HG02885 (cell line): Measurements from ENCODE around the gene GRIN2B.
A peak's percentile ranks its signal among the peaks of the same experiment; 100 is the strongest.

Experiments used
- ATAC-seq: cut with Tn5 transposase; IDR thresholded peaks from one replicate; pipeline ENCODE4 v1.9.1; 2021; ENCODE audit warnings: mild to moderate bottlenecking; ENCODE audit not compliant: unreplicated experiment, poor library complexity

GRIN2B gene

DNA sequence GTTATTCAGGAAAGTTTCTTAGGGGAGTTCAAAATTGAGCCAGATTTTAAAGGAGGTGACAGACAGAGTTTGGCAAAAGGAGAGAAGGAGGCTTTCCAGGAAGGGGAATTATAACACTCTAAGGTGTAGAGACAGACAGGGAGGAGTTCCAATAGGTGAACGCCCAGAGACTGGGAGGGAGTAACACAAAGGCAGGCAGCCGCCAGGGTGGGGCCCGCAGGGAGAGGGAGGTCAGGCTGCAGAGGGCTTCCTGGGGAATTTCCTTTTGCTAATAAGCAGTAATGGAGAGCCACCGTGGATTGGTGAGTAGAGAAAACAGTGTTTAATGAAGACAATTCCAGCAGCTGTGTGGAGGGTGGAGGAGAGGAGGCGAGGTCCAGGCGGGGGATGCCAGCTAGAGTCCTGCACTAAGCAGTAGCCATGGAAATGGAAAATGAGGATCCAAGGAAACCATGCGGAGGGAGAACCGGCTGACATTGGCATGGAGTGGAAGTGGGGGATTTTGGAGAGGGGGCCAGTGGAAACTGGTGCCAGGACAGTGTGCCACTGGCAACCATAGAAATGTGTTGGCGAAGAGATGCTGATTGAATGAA lies 22.2 kb downstream of the GRIN2B start:
- ATAC-seq: no peak

DNA sequence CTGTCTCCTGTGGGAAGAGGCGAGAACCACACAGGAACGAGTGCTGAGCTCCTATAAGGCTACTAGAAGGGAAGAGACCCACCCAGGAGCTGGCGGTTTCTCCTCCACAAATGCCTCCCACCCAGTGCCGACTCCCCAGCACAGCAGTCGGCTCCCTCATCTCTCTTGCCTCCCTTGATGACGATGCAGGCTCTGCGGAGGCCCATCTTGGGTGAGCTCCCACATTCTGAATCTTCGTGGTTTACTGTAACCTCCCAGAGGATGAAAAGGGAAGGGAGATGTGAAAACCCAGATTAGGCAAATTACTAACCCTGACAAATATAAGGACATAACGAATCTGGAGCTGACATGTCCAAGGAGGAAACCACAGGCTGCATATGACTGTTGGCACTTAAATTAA lies 23.8 kb downstream of the GRIN2B start:
- ATAC-seq: no peak

DNA sequence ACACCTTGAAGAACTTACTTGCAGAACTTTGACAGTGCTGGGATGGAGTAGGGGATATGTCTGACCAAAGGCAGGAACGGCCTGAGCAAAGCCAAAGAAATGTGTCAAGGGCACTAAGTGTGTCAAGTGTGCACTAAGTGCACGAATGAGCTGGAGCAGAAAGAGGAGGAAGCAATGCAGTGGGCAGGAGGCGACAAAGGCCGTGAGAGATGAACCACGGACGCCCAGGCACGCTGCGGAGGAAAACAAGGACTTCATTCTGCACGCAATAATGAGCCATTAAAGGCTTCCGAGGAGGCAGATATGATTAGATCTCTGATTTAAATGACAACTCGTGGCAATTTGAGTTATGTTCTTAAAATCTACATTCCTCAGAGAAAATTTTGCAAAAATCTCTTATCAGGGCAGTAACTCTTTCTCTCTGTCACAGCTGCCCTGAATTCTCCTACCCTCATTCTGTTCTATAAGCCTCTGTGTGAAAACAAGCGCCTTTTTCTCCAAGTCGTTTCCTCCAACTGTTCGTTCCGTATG lies 25.3 kb downstream of the GRIN2B start:
- ATAC-seq: no peak

DNA sequence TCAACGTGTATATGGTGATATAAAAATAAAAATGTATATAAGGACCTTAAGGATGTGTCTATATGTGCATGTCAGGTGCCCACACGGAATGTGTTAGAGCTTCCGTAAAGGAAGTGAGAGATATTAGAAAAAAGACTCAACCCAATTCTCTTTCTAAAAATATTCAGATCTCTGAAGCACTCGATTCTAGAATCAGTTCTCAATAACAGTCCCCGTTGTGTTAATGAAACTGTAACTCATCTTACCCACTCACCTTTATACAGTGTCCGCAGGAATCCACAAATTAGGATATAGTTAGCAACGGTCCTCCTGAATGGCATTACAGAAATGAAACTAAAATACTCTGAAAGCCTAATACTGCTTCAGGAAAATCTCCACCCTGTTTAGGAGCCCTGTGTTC lies 29.3 kb downstream of the GRIN2B start:
- no peak for ATAC-seq

DNA sequence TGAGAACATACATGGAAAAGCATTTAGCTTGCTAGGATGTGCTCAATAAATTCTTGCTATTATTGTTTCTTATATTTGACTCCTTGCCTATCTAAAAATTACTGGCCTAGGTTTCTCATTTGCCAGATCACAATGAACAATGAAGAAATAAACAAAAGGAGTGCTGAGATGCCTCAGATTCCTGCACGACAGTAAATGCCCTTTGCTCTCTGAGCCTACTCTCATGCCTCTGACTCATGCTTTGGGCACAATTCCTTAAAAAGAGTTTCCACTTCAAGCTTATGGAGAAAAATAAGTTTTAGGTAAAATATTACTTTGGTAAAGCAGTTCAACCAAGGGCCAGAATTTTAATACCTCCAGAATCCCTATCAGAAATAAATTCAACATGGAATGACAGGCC lies 30.9 kb downstream of the GRIN2B start:
- no peak for ATAC-seq

DNA sequence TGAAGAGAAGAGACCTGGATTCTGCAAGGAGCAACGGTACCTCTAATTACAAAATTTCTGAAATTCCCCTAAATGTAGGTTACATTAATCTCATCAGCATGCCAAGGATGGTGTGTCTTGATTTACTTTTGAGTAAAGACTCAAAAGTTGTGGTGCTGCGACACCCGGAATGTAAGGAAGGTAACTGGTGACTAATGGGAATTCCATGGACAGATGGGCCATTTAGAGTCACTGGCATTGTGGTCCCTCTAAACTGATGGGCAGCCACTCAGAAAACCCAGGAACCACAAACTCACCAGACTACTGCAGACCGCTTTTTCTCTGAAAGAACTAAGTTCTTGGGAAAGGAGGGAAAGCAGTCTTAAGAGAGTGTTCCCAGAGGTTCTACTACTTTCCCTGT lies 32.8 kb downstream of the GRIN2B start:
- no peak for ATAC-seq

DNA sequence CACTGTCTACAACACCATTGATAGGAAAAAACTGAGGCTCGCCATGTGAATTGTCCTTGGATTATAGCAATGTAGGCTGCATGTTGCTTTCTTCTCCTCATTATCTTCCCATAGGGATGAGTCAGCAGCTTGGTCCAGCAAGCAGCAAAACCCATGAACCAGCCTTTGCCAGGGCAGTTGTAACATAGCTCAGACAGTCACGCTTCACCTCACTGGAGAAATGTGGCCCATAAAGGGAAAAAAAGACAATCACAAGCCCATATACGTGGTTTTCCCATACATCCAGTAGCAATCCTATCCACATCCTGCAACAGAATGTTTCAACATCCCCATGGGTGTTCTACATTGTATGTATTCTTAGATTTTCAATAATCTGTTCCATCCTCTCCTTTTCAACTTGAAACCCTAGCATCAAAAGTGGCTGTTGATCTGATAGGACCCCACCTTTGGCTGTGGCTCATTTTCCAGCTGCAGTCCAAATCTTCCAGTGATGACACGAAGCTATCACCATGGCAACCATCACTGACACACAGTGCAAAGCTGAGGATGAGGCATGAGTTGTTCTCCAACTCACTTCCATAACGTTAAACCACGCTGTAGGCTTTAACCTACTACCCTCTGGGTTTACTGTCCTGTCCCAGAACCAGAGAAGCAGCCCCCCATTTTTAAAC lies 34.0 kb downstream of the GRIN2B start:
- ATAC-seq: no peak

DNA sequence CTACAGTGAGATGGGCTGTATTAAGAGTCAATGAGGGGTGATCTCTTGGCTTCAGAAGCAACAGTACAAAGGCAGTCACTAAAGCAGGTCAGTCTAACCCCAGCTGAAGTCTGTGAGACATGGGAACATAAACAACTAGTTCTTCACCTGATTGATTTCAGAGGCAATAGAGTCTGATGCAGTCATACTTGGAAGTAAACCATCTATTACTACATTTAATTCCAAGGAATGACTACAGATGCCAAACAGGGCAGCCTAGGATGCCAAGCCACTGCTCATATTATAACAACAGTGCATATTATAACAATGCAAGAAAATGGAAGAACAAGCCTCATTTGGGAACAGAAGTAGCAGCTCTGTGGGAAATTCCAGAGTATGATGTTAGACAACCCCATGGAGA lies 35.8 kb downstream of the GRIN2B start:
- no peak for ATAC-seq

DNA sequence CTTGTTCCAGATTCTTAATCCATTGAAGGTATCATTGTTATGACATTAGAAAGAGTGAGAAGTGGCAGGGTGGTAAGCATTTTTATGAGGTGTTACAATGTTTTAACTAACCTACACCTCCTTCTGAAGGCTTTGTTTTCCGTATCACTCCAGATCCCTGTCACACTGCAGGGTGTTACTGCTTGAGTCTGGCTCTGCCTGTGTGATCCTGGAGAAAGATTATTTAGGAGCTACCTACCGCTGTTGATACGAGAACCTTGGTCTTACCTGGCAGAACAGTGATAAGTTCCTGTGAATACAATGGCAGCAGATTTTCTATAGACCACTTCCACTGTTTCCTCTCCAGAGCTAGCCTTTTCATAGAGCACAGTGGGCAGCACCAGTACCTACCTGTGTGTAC lies 36.2 kb downstream of the GRIN2B start:
- no peak for ATAC-seq

DNA sequence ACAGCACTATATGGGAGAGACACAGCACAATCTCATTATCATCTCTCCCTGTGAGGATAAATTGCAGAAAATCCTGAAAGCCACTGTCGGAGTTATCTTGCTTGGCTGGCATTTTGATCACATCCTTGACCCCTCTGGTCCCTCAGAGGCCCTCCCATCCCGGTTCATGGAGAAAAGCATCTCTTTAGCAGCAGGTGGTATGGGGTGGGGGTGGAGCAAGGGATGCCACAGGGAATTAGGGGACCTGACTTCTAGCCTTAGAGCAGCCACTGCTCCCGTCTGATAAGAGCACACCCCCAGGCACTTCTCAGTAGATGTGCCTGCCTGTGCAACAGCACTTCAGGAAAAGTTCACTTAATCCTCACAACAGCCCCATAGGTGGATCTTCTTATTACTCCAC lies 38.6 kb downstream of the GRIN2B start:
- no peak for ATAC-seq

DNA sequence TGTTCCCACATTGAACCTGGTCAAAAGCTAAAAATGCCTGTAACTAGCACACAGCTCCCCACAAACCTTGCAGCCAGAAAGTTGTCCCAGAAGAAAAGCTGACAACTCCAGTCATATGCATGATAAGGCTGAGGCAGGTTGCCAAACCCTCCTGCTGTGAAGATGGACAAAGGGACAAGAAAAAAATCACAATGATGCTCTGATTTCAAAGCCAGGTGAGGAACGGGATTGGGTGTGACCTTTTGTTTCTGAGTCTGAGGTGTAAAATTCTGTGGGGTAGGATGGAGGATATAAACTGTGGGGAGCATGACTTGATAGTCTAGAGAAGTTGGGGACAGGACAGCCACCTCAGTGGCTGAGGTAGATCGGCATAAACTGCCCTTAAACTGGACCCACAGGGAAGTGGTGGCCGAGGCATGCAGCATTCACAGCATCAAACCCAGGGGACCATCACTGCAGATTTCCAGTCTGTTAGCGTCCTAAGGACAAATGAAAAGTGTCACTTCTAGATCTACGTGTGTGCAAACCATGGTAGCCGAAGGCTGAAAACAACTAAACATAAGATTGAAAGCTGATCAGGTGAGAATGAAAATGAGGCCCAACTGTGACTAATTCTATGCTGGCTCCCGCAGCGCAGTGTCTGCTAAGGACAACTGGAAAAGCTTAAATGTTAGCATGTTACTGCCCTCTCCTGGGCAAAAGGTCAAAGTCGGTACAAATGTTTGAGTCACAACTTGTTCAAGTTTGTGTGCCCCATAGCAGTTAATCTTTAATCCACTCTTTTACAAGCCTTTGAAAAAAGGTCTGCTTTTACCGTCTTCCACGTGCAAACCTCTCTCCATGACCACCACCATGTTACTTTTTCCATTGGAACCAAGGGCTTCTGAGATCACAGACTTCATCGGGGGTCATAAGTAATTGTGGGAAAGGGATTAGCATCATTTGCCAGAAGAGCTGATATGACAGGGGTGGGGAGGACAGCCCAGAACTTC lies 39.8 kb downstream of the GRIN2B start:
- peak; percentile 92 for ATAC-seq

DNA sequence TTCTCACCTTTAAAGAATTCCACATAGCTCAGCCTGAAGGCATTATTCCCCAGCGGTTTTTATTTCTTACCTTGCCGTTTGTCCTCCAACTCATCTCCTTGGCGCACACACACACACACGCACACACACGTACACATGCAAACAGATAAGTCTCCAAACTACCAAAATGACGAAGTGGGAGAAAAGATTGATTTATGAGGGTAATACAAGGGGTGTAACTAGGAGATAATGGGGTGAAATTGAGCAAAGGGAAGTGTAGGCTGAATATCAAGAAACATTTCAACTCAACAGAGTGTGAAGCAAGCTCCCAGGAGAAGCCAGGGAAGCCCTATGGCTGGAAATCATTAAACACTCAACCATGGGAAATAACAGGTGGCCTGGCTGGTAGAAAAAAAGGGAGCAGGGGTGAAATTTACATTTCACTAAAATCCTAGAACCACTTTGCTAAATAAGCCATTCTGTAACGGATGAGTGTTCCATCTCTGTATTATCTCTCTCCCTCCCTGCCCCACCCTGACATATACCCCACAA lies 41.0 kb downstream of the GRIN2B start:
- ATAC-seq: no peak

DNA sequence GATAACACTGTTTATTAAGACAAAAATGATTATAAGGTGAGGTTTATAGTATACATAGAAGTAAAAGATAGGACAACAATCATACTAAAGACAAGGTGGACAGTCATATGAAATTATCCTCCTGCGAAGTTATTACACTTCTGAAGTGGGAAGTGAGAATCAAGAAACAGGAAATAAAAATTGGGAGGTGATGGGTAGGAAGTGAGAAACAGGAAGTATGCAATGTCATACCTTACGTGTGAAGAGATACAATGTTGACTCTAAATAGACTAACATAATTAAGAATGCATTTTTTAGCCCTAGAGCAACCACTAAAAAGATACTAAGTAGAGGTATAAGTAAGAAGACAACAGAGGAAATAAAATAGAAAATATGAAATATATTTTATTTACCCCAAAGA lies 43.7 kb downstream of the GRIN2B start:
- ATAC-seq: no peak

DNA sequence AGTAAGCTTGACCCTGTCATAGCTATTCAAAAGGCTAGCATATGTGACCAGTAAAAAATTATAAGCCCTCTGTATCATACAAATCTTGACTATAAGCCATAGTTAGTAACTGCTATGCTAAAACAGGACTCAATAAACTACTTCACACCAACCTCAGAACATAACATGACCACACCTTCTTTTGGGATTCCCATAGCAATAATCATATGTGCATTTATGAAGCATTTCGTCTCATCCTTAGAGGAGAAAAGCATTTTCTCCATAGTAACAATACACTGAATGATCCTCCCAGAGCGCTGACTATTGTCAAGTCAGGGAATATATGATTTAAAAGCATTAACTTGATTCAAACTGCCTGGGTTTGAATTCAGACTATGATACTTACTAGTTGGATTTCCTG lies 46.2 kb downstream of the GRIN2B start:
- ATAC-seq: no peak
